Mucosa of descending colon (tissue), 3 donors: Measurements from ENCODE around the gene CENPP. TPM values are rescaled to one million over a fixed set of nuclear protein-coding genes. Genes with fewer than 3 reads are reported as not detected.

ENCODE experiments used
- ATAC-seq: fragments of 200-7000 bp; cut with Tn5 transposase; one replicate; pipeline ENCODE4 v1.9.1; 2020; ENCODE audit warnings: mild to moderate bottlenecking, moderate library complexity
- DNase-seq, 3 donors: peaks; one replicate each; pipeline ENCODE4 v3.0.0-alpha.2; 2020
- H3K36me3 ChIP-seq: fragments of 200-600 bp; one replicate; pipeline ENCODE4 v1.8.0; 2021; ENCODE audit warnings: low read depth, mild to moderate bottlenecking
- H3K4me1 ChIP-seq: fragments of 200-600 bp; one replicate; pipeline ENCODE4 v1.8.0; 2021; ENCODE audit warnings: low read depth, mild to moderate bottlenecking
- H3K4me3 ChIP-seq: fragments of 200-600 bp; one replicate; pipeline ENCODE4 v1.8.0; 2021; ENCODE audit warnings: mild to moderate bottlenecking
- H3K9me3 ChIP-seq: fragments of 200-600 bp; one replicate; pipeline ENCODE4 v1.8.0; 2021; ENCODE audit warnings: mild to moderate bottlenecking
- intact Hi-C, 2 donors: fragments of 100-400 bp; cut with DNase I in 1 of 2; cut with micrococcal nuclease in 1 of 2; formaldehyde crosslinking; loops; one replicate each; pipeline versions ENCODE4 v1.11.0 to v1.11.1; 2022; cut with DNase I, micrococcal nuclease
- total RNA-seq, 3 donors: library from RNA; stranded (reverse); fragmentation: NEBNext Ultra II Directional in 2 of 3; extraction: Animal tissue kit (Norgen Biotek cat#: 25700) in 2 of 3; gene quantifications; one replicate each; pipeline versions ENCODE4 v1.2.1 to v1.2.4, GENCODE V29; 2021 to 2023
- TF ChIP-seq, protein P1 (sequence below): fragments of 200-600 bp; IDR thresholded peaks from one replicate; pipeline ENCODE4 v1.8.0; 2022; ENCODE audit warnings: antibody characterized with exemption, mild to moderate bottlenecking
- donor health status: DM: no; HTN: no; CAD: no; lungs with moderate emphysema.
- donor health status: DM: no; HTN: no; CAD: no.
- donor health status: DM: no; HTN: yes; CAD: no.

CENPP gene
- total RNA-seq, 3 donors from 2014 or later, result 2.0 to 4.9 (median 3.3) TPM

DNA sequence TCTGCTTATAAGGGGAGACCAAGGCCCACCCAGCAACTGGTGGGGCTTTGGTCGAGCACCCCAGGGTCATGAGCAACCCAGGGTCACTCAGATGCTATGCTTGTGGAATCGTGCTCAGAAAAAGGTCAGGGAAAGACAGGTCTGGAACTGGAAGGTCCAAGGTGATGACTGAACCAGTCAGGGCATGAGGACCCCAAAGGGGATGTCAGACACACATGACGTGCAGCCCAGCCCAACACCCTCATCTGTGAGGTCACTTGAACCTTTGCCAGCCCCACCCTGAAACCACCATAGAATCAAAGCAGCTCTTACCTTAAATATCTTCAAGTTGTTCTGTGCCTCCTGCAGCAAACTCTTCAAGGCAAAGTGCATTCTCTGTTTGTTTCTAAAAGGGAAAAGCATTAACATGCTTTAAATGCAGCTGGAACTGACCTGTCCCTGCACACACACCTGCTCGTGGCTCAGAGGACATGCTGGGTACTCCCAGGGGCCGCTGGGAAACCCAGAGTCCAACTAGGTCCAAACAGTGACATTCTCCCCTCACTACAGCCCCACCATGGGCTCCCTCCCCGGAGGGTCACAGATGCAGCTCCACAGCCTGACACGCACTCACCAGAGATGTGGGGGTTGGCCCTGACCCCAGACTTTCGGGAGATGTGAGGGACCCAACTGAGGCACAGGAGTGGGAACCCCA, 314.8 kb downstream of the CENPP start:
- no peak for ATAC-seq
- no peaks in the 10 kb centered on the region for H3K9me3 ChIP-seq
- H3K4me1 ChIP-seq, result no peaks in the 10 kb centered on the region
- H3K36me3 ChIP-seq, result peaks cover 12% of the 10 kb centered on the region
- TF ChIP-seq, protein P1, sequence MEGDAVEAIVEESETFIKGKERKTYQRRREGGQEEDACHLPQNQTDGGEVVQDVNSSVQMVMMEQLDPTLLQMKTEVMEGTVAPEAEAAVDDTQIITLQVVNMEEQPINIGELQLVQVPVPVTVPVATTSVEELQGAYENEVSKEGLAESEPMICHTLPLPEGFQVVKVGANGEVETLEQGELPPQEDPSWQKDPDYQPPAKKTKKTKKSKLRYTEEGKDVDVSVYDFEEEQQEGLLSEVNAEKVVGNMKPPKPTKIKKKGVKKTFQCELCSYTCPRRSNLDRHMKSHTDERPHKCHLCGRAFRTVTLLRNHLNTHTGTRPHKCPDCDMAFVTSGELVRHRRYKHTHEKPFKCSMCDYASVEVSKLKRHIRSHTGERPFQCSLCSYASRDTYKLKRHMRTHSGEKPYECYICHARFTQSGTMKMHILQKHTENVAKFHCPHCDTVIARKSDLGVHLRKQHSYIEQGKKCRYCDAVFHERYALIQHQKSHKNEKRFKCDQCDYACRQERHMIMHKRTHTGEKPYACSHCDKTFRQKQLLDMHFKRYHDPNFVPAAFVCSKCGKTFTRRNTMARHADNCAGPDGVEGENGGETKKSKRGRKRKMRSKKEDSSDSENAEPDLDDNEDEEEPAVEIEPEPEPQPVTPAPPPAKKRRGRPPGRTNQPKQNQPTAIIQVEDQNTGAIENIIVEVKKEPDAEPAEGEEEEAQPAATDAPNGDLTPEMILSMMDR, result no peak
- no peak overlapping the region for H3K4me3 ChIP-seq
- DNase-seq, result no peak
- intact Hi-C loops, result no loop called here

DNA sequence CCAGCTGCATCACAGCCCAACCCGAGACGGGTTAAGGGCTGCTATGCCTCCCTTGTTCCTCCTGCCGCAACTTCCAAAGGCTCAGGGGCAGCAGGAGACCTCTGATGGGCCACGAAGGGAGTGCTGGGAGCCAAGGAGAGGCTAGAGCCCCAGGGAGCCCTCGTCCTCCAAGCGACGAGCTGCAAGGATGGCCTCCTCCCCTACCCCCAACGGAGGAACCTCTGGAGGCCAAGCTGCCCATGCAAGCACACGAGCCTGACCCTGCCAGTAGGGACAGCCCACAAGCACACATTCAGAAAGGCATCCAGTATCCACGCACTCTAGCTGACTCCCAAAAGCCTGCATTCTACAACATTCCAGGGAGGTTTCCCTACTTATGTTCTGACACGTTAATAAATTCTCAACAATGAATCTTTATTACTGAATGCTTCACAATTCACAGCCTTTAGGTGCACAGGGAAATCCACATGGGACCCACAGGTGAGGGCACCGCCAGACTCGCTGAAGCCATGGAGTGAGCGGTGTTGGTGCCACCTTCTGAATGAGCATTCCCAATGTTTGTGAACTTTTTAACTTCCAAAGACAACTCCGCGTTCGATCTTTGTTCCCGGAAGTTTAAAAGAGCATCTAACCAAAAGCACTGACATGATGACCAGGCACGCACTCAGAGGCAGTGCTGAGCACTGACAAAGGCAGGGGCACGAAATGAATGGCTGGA, 315.5 kb downstream of the CENPP start:
- intact Hi-C loops, result no loop called here
- TF ChIP-seq, protein P1, result no peak
- H3K36me3 ChIP-seq, result peaks cover 12% of the 10 kb centered on the region
- H3K9me3 ChIP-seq, result no peaks in the 10 kb centered on the region
- no peak for DNase-seq
- no peaks in the 10 kb centered on the region for H3K4me1 ChIP-seq
- H3K4me3 ChIP-seq, result no peak overlapping the region
- no peak for ATAC-seq

DNA sequence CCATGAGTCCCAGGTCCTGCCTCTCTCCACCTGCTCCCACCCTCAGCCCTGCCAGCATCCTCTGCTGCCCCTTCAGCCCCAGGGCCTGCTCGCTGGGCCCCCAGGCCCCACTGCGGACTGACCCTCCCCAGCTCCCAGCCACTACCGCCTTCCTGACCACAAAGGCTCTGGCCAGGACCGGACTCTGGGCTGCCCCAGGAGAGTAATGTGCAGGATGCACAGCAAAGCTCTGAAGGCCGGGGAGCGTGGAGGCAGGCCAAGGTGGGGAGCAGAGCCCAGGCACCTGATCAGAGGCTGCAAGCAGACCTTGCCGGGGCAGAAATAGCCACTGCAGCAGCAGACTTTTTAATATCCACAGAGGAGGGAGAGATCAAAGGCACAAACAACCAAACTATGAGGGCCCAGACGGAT, 316.3 kb downstream of the CENPP start:
- TF ChIP-seq, protein P1, result no peak
- H3K9me3 ChIP-seq, result no peaks in the 10 kb centered on the region
- no peaks in the 10 kb centered on the region for H3K4me1 ChIP-seq
- intact Hi-C loops, result no loop called here
- DNase-seq (no peak), ATAC-seq (no peak)
- H3K4me3 ChIP-seq, result no peak overlapping the region
- peaks cover 12% of the 10 kb centered on the region for H3K36me3 ChIP-seq

DNA sequence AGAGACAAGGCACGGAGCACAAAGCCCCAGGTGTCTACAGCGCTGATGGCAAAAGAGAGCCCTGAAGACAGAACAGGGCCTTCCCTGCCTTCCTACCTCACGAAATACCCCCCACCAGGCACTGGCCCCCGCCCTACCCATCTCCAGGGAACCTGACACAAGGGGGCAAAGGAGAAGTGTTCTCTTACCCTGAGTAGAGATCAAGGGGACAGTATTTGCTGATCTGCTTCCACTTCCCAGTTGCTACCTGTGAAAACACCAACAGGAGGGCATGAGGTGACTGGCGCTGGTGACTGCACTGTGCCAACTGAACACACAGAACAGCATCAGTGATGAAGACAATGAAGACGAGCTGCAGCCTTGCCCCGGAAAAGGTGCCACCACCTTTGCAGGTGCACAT, 316.8 kb downstream of the CENPP start:
- Histone ChIP-seq H3K36me3 (peaks cover 12% of the 10 kb centered on the region), H3K9me3 (no peaks in the 10 kb centered on the region), H3K4me3 (no peak overlapping the region), H3K4me1 (no peaks in the 10 kb centered on the region)
- TF ChIP-seq, protein P1, result no peak
- ATAC-seq (no peak), DNase-seq (no peak)
- intact Hi-C loops, result no loop called here

DNA sequence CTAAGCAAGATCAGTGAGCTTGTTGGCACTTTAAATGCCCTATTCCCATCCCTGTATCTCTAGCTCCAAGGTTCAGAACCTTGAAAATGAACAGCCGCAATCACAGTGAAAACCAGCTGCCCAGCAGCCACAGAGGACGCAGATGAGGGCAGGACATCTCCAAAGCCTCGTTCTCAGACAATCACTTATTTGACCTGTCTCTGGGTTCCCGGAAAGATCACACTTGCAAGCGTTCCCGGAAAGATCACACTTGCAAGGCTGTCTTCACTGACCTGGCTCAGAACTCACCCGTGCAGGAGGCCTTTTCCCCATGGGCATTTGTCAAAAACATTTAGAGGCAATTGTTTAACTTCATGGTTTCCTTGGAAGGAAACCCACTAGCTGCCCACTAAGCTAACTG, 318.5 kb downstream of the CENPP start:
- ATAC-seq, result no peak
- intact Hi-C loops, result no loop called here
- no peak for DNase-seq
- TF ChIP-seq, protein P1, result no peak
- peaks cover 7% of the 10 kb centered on the region for H3K36me3 ChIP-seq
- no peak overlapping the region for H3K4me3 ChIP-seq
- no peaks in the 10 kb centered on the region for H3K4me1 ChIP-seq
- H3K9me3 ChIP-seq, result no peaks in the 10 kb centered on the region
